HCT116 (cell line): Measurements from ENCODE around the gene SLC25A51. TPM values are rescaled to one million over a fixed set of nuclear protein-coding genes. Genes with fewer than 3 reads are reported as not detected.

Experiments used
- ATAC-seq: fragments of 200-7000 bp; cut with Tn5 transposase; 2 replicates; pipeline ENCODE4 v1.9.1; 2020; ENCODE audit warnings: mild to moderate bottlenecking, moderate library complexity
- BruUV-seq: library from RNA; stranded (reverse); fragments of 400-500 nt; replicated peaks from 2 replicates; lab custom pipeline; 2021; lab: Mats Ljungman, UMichigan
- CTCF ChIA-PET: fragments of 300-600 bp; sonication (Branson Sonifier 250); formaldehyde crosslinking; loops from one replicate; lab custom pipeline; 2021; ENCODE audit warnings: antibody characterized with exemption; lab: Charles Lee
- POLR2A ChIA-PET: fragments of 300-600, 350-600 bp; sonication (Branson Sonifier 250); formaldehyde crosslinking; loops from one replicate; lab custom pipeline; 2021; ENCODE audit warnings: antibody characterized with exemption; lab: Charles Lee
- RAD21 ChIA-PET, 2 experiments: fragments of 300-600 bp; sonication (Branson Sonifier 250); formaldehyde crosslinking; loops; one replicate each; lab custom pipeline; 2023; ENCODE audit warnings: low total read pairs in 2 of 2; ENCODE audit not compliant: uncharacterized antibody in 2 of 2, unreplicated experiment in 2 of 2, low non-redundant PET in 1 of 2; lab: Charles Lee
- DNase-seq: peaks from one replicate; pipeline ENCODE4 v3.0.0-alpha.2; 2010; ENCODE audit warnings: low read depth, low spot score
- H2AFZ ChIP-seq: fragments of 200-600 bp; shearing (Covaris generic), sonication (generic); 2 replicates; pipeline ENCODE4 v1.6.1; 2017; ENCODE audit warnings: low read depth, mixed run types, mixed read lengths, antibody characterized with exemption, low read length; ENCODE audit not compliant: poor library complexity, severe bottlenecking
- H3K27ac ChIP-seq: 2 replicates; pipeline ENCODE4 v1.5.1; 2012; ENCODE audit warnings: low read depth, low read length
- H3K27me3 ChIP-seq: fragments of 200-600 bp; sonication (generic); 2 replicates; pipeline ENCODE4 v1.6.1; 2016; ENCODE audit warnings: mixed run types, low read length, mixed read lengths; ENCODE audit not compliant: insufficient read depth
- H3K36me3 ChIP-seq, 2 experiments: fragments of 200-500 bp in 1 of 2; fragments of 200-600 bp in 1 of 2; sonication (Bioruptor generic) in 1 of 2; sonication (generic) in 1 of 2; 2 replicates each; pipeline versions ENCODE4 v1.5.1 to v1.6.1; 2014 to 2016; ENCODE audit warnings: low read length in 2 of 2, inconsistent platforms in 1 of 2, mixed read lengths in 1 of 2, mixed run types in 1 of 2; ENCODE audit not compliant: insufficient read depth in 2 of 2, control insufficient read depth in 1 of 2
- H3K4me1 ChIP-seq, 2 experiments: fragments of 200-600 bp in 1 of 2; sonication (generic) in 1 of 2; 2 replicates each; pipeline versions ENCODE4 v1.5.1 to v1.6.1; 2012 to 2017; ENCODE audit warnings: low read length in 2 of 2, inconsistent platforms in 1 of 2, mild to moderate bottlenecking in 1 of 2, mixed read lengths in 1 of 2, mixed run types in 1 of 2, moderate library complexity in 1 of 2; ENCODE audit not compliant: insufficient read depth in 2 of 2, control insufficient read depth in 1 of 2
- H3K4me2 ChIP-seq: fragments of 200-600 bp; sonication (generic); 2 replicates; pipeline ENCODE4 v1.6.1; 2017; ENCODE audit warnings: mixed run types, low read length, mixed read lengths
- H3K4me3 ChIP-seq, 2 experiments: fragments of 200-600 bp in 1 of 2; sonication (generic) in 1 of 2; replicated peaks in 1 of 2; 2 replicates each; pipeline ENCODE4 v1.5.1; 2011 to 2016; ENCODE audit warnings: low read length in 2 of 2, control low read depth in 1 of 2, low read depth in 1 of 2, mild to moderate bottlenecking in 1 of 2, mixed read lengths in 1 of 2, mixed run types in 1 of 2
- H3K79me2 ChIP-seq: fragments of 200-600 bp; sonication (generic); 2 replicates; pipeline ENCODE4 v1.6.1; 2017; ENCODE audit warnings: mild to moderate bottlenecking, mixed run types, low read length, moderate library complexity, mixed read lengths; ENCODE audit not compliant: insufficient read depth
- H3K9ac ChIP-seq: fragments of 200-600 bp; sonication (generic); 2 replicates; pipeline ENCODE4 v1.6.1; 2016; ENCODE audit warnings: low read length, mixed read lengths
- H3K9me2 ChIP-seq: fragments of 200-600 bp; sonication (generic), shearing (Covaris generic); 2 replicates; pipeline ENCODE4 v1.6.1; 2017; ENCODE audit warnings: mixed run types, mild to moderate bottlenecking, moderate library complexity; ENCODE audit not compliant: insufficient read depth
- H3K9me3 ChIP-seq, 2 experiments: fragments of 200-500 bp in 1 of 2; fragments of 200-600 bp in 1 of 2; sonication (Bioruptor generic) in 1 of 2; sonication (generic) in 1 of 2; 2 replicates each; pipeline ENCODE4 v1.6.1; 2014 to 2017; ENCODE audit warnings: low read length in 2 of 2, mixed read lengths in 2 of 2, inconsistent platforms in 1 of 2, low read depth in 1 of 2, mild to moderate bottlenecking in 1 of 2, mixed run types in 1 of 2, moderate library complexity in 1 of 2; ENCODE audit not compliant: control insufficient read depth in 1 of 2, insufficient read depth in 1 of 2
- H4K20me1 ChIP-seq: fragments of 200-600 bp; sonication (generic), shearing (Covaris generic); 2 replicates; pipeline ENCODE4 v1.6.1; 2017; ENCODE audit warnings: mixed run types, mild to moderate bottlenecking, moderate library complexity; ENCODE audit not compliant: insufficient read depth
- CBX3 ChIP-seq: IDR thresholded peaks from 2 replicates; pipeline ENCODE4 v1.6.1; 2012; ENCODE audit warnings: low read depth
- CEBPB ChIP-seq: IDR thresholded peaks from 2 replicates; pipeline ENCODE4 v1.6.1; 2012; ENCODE audit warnings: low read depth
- ELF1 ChIP-seq: IDR thresholded peaks from 2 replicates; pipeline ENCODE4 v1.6.1; 2012; ENCODE audit warnings: low read depth, borderline replicate concordance
- EZH2 ChIP-seq: fragments of 200-600 bp; sonication (generic); IDR thresholded peaks from 2 replicates; pipeline ENCODE4 v1.6.1; 2017; ENCODE audit warnings: antibody characterized with exemption, mixed run types
- EZH2phosphoT487 ChIP-seq: fragments of 200-600 bp; IDR thresholded peaks from 2 replicates; pipeline ENCODE4 v1.6.1; 2018; ENCODE audit warnings: antibody characterized with exemption, borderline replicate concordance
- POLR2A ChIP-seq: IDR thresholded peaks from 2 replicates; pipeline ENCODE4 v1.7.0; 2011; ENCODE audit warnings: borderline replicate concordance; ENCODE audit not compliant: insufficient read depth, insufficient read length; ENCODE audit errors: extremely low read depth
- POLR2AphosphoS5 ChIP-seq: IDR thresholded peaks from 2 replicates; pipeline ENCODE4 v1.6.1; 2011; ENCODE audit warnings: mild to moderate bottlenecking, low read depth, low read length, moderate library complexity
- SIN3A ChIP-seq: IDR thresholded peaks from 2 replicates; pipeline ENCODE4 v1.6.1; 2012; ENCODE audit warnings: low read depth
- SP1 ChIP-seq: IDR thresholded peaks from 2 replicates; pipeline ENCODE4 v1.6.1; 2012; ENCODE audit warnings: low read depth
- TCF7L2 ChIP-seq: IDR thresholded peaks from 2 replicates; pipeline ENCODE4 v1.7.0; 2011; ENCODE audit warnings: borderline replicate concordance, inconsistent platforms; ENCODE audit not compliant: insufficient read depth, insufficient read length; ENCODE audit errors: extremely low read depth
- ZNF274 ChIP-seq: fragments of 200-500 bp; sonication (Bioruptor generic); IDR thresholded peaks from 2 replicates; pipeline ENCODE4 v1.6.1; 2014; ENCODE audit warnings: mild to moderate bottlenecking, low read depth, low read length, inconsistent platforms
- intact Hi-C: fragments of 100-400 bp; cut with micrococcal nuclease; formaldehyde crosslinking; loops from 2 replicates; pipeline ENCODE4 v1.10.0; 2022
- total RNA-seq: library from RNA; stranded (reverse); gene quantifications from one replicate; pipeline ENCODE4 v1.2.1, GENCODE V29; 2021; ENCODE audit not compliant: unreplicated experiment
- TF ChIP-seq, protein P1 (sequence below), 3 experiments: fragments of 200-600 bp in 1 of 3; sonication (generic) in 1 of 3; IDR thresholded peaks in 2 of 3; conservative IDR thresholded peaks in 1 of 3; 2 replicates each; pipeline ENCODE4 v1.5.1; 2012 to 2017; ENCODE audit warnings: low read depth in 2 of 3, low read length in 2 of 3, antibody characterized with exemption in 1 of 3, borderline replicate concordance in 1 of 3, control low read depth in 1 of 3, mild to moderate bottlenecking in 1 of 3, mixed read lengths in 1 of 3, mixed run types in 1 of 3, moderate library complexity in 1 of 3; ENCODE audit not compliant: insufficient read depth in 1 of 3
- TF ChIP-seq, protein P2 (sequence below): IDR thresholded peaks from 2 replicates; pipeline ENCODE4 v1.6.1; 2012
- TF ChIP-seq, protein P3 (sequence below): IDR thresholded peaks from 2 replicates; pipeline ENCODE4 v1.6.1; 2012

The SLC25A51 gene
- total RNA-seq, 1 experiment from 2014 or later = 27.3 TPM

DNA sequence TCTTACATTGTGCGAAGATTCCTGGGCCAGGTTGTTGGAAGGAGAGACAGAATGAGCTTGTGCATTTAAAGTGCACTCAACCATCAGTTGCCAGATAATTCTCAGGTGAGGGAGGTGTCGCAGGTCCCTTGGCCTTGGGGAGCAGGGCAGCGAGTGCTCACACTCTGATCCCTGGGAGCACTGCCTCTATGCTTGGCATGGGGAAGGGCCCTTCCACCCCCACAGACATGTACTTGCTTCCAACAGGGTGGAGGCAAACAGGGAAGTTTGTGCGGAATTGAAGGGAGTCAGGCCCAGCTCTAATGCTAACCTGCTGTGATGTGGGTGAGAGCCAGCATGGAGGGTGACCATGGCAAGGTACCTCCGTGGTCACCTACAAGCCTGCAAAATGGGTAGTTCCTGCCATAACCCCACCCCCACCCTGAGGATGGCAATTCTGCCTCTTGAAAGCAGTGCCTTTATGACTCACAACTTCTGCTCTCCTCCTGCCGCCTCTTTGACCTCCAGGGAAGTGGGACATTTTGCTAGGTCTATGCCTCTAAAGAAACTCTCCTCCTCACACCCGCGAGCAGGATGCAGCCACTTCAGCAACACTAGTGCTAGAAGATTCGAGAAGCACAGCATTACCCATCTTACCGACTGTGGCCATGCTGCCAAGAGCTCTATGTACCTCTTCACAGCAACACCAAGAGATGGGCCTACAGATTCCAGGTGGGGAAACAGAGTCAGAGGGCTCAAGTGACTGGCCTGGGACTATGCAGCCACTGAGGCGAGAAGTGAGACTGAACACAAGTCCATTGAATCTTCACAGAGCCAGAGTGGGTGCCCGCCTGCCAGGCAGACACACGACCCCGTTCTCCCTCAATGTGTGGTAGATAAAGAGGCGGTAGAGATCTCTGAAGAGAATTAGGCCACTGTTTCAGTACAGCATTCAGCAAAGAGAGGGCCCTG, 22.1 kb upstream of the SLC25A51 start:
- H3K27me3 ChIP-seq = no peaks in the 10 kb centered on the region
- no peaks in the 10 kb centered on the region for H3K9me2 ChIP-seq
- H3K4me1 ChIP-seq = peaks cover 46 to 62% of the 10 kb centered on the region in 2 experiments
- intact Hi-C loops = loop anchor here (5.0 kb wide), 1 partner anchor 161 kb away; no protein-coding TSS in a partner anchor
- H3K27ac ChIP-seq = peak overlapping the region; percentile 13; the same call in 1 of the 2 replicates
- DNase-seq (no peak), ATAC-seq (peak; percentile 41)
- peak overlapping the region in 1 of 2 experiments; percentile 27; a peak in 2 of 4 replicates for H3K4me3 ChIP-seq
- H3K9me3 ChIP-seq = no peaks in the 10 kb centered on the region
- H2AFZ ChIP-seq = no peak overlapping the region
- CTCF ChIA-PET = interaction anchor here (2.3 kb wide), 1 partner anchor 13 kb away, joined by 10 read pairs; no protein-coding TSS in a partner anchor
- POLR2A ChIA-PET = no interaction called here
- peak overlapping the region; percentile 31; the same call in 1 of the 2 replicates for H3K9ac ChIP-seq
- no peaks in the 10 kb centered on the region for H4K20me1 ChIP-seq
- H3K79me2 ChIP-seq = peaks cover 10% of the 10 kb centered on the region; the same call in 1 of the 2 replicates
- RAD21 ChIA-PET = no interaction called here
- TF ChIP-seq POLR2A = no peak
- TF ChIP-seq ELF1 = no peak
- no peak for TF ChIP-seq CBX3
- TF ChIP-seq SP1 = no peak
- TF ChIP-seq, protein P1, sequence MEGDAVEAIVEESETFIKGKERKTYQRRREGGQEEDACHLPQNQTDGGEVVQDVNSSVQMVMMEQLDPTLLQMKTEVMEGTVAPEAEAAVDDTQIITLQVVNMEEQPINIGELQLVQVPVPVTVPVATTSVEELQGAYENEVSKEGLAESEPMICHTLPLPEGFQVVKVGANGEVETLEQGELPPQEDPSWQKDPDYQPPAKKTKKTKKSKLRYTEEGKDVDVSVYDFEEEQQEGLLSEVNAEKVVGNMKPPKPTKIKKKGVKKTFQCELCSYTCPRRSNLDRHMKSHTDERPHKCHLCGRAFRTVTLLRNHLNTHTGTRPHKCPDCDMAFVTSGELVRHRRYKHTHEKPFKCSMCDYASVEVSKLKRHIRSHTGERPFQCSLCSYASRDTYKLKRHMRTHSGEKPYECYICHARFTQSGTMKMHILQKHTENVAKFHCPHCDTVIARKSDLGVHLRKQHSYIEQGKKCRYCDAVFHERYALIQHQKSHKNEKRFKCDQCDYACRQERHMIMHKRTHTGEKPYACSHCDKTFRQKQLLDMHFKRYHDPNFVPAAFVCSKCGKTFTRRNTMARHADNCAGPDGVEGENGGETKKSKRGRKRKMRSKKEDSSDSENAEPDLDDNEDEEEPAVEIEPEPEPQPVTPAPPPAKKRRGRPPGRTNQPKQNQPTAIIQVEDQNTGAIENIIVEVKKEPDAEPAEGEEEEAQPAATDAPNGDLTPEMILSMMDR (IDR thresholded peaks at IDR 0.05 in 2 of 3, conservative IDR thresholded peaks at IDR 0.05 in 1 of 3; ENCODE audit: borderline replicate concordance in 1 of 3, insufficient read depth in 1 of 3, low read depth in 2 of 3, low read length in 2 of 3) = no peak
- TF ChIP-seq POLR2AphosphoS5 = peak; percentile 14; the same call in 1 of the 2 replicates
- TF ChIP-seq SIN3A = no peak
- no peak for TF ChIP-seq ZNF274
- TF ChIP-seq, protein P2, sequence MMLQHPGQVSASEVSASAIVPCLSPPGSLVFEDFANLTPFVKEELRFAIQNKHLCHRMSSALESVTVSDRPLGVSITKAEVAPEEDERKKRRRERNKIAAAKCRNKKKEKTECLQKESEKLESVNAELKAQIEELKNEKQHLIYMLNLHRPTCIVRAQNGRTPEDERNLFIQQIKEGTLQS = no peak
- no peak for TF ChIP-seq EZH2
- TF ChIP-seq TCF7L2 = peak; percentile 30
- no peak for TF ChIP-seq EZH2phosphoT487
- TF ChIP-seq, protein P3, sequence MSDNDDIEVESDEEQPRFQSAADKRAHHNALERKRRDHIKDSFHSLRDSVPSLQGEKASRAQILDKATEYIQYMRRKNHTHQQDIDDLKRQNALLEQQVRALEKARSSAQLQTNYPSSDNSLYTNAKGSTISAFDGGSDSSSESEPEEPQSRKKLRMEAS = no peak
- TF ChIP-seq CEBPB = no peak
- H3K4me2 ChIP-seq = peak overlapping the region; percentile 78
- peaks cover 0 to 6% of the 10 kb centered on the region in 2 experiments; a peak in 1 of 4 replicates for H3K36me3 ChIP-seq
- no TSS peak for BruUV-seq
